RWPE1 (cell line): ENCODE measurements around the gene FAAP20.

Experiments used
- CTCF ChIA-PET: fragments of 350-600 bp; sonication (Branson Sonifier 250); formaldehyde crosslinking; extraction: SDS; loops from one replicate; lab custom pipeline; 2021; lab: Yijun Ruan, JAX
- POLR2A ChIA-PET: fragments of 400-600 bp; formaldehyde crosslinking; extraction: SDS; loops from one replicate; lab custom pipeline; 2020; ENCODE audit warnings: antibody characterized with exemption; ENCODE audit not compliant: low non-redundant PET; lab: Yijun Ruan, JAX
- DNase-seq: peaks from one replicate; pipeline ENCODE4 v3.0.0; 2012; ENCODE audit warnings: low spot score
- H3K27ac ChIP-seq: fragments of 450-650 bp; 2 replicates; pipeline ENCODE4 v1.5.1; 2017
- CTCF ChIP-seq: fragments of 450-650 bp; conservative IDR thresholded peaks from 2 replicates; pipeline ENCODE4 v1.5.1; 2017; ENCODE audit warnings: low read depth, mild to moderate bottlenecking

FAAP20 gene

GRCh38 chr1:2185880-2186855 lies 8.4 kb downstream of the FAAP20 start:
- peak overlapping the region; percentile 97 for H3K27ac ChIP-seq
- no peak for DNase-seq
- POLR2A ChIA-PET: no interaction called here
- CTCF ChIA-PET: interaction anchor here (4.2 kb wide), 1 partner anchor 12 kb away, joined by 30 read pairs; no protein-coding TSS in a partner anchor
- TF ChIP-seq CTCF: no peak

GRCh38 chr1:2184934-2185333 lies 9.6 kb downstream of the FAAP20 start:
- no peak for DNase-seq
- ChIA-PET POLR2A (no interaction called here), CTCF (interaction anchor here (0.6 to 4.2 kb wide), 2 partner anchors 11 to 30 kb away, joined by 3 to 30 read pairs; no protein-coding TSS in a partner anchor)
- TF ChIP-seq CTCF: no peak
- H3K27ac ChIP-seq: 0 out of 2 replicates have a peak overlapping the region, but pooled peaks have one; percentile 4

GRCh38 chr1:2184531-2184930 lies 10.0 kb downstream of the FAAP20 start:
- no peak for TF ChIP-seq CTCF

GRCh38 chr1:2183937-2184334 lies 10.6 kb downstream of the FAAP20 start:
- TF ChIP-seq CTCF: no peak
- CTCF ChIA-PET: interaction anchor here (0.7 to 4.2 kb wide), 2 partner anchors 10 to 93 kb away, joined by 3 to 30 read pairs; no protein-coding TSS in a partner anchor
- peak overlapping the region; percentile 4; the same call in 1 of the 2 replicates for H3K27ac ChIP-seq
- DNase-seq: no peak
- POLR2A ChIA-PET: no interaction called here

More at GRCh38 chr1:2184531-2184930, 10.0 kb downstream of the FAAP20 start:
- DNase-seq: no peak
- peak overlapping the region; percentile 4; the same call in 1 of the 2 replicates for H3K27ac ChIP-seq
- POLR2A ChIA-PET: no interaction called here
- CTCF ChIA-PET: interaction anchor here (0.6 to 4.2 kb wide), 3 partner anchors 10 to 93 kb away, joined by 3 to 30 read pairs (median 3); no protein-coding TSS in a partner anchor

GRCh38 chr1:2182376-2182775 lies 12.2 kb downstream of the FAAP20 start:
- no peak overlapping the region for H3K27ac ChIP-seq
- no peak for DNase-seq
- POLR2A ChIA-PET: no interaction called here
- CTCF ChIA-PET: interaction anchor here (4.2 kb wide), 1 partner anchor 8 kb away, joined by 30 read pairs; no protein-coding TSS in a partner anchor
- TF ChIP-seq CTCF: no peak

GRCh38 chr1:2181752-2182151 lies 12.8 kb downstream of the FAAP20 start:
- CTCF ChIA-PET: no interaction called here
- no peak for DNase-seq
- no peak for TF ChIP-seq CTCF
- no peak overlapping the region for H3K27ac ChIP-seq
- POLR2A ChIA-PET: no interaction called here
